Adrenal gland (tissue), 12 donors: ENCODE measurements around the gene ZSCAN5B. TPM values are rescaled to one million over a fixed set of nuclear protein-coding genes. Genes with fewer than 3 reads are reported as not detected.
"Not testable (repeated sequence)": the region's sequence is repeated elsewhere in the genome, so short reads cannot be mapped to it uniquely, and the experiment has no call there.

Source experiments
- DNase-seq, 7 donors: peaks; one replicate each; pipeline ENCODE4 v3.0.0-alpha.2; 2019 to 2020
- H3K27ac ChIP-seq, 5 donors: fragments of 200-600 bp; sonication (generic) in 4 of 5; 1 replicate in 3 of 5; 2 replicates in 2 of 5; pipeline versions ENCODE4 v1.5.1 to v1.8.0; 2016 to 2020; ENCODE audit warnings: mild to moderate bottlenecking in 1 of 5
- H3K27me3 ChIP-seq: fragments of 200-600 bp; 2 replicates; pipeline ENCODE4 v1.8.0; 2021
- H3K36me3 ChIP-seq, 2 donors: fragments of 200-600 bp; replicated peaks in 1 of 2; 1 replicate in 1 of 2; 2 replicates in 1 of 2; pipeline versions ENCODE4 v1.5.1 to v1.8.0; 2018 to 2022
- H3K4me1 ChIP-seq, 2 donors: fragments of 200-600 bp; replicated peaks in 1 of 2; 1 replicate in 1 of 2; 2 replicates in 1 of 2; pipeline versions ENCODE4 v1.5.1 to v1.8.0; 2018 to 2021
- H3K4me3 ChIP-seq, 4 donors: fragments of 200-600 bp; sonication (generic) in 3 of 4; one replicate each; pipeline ENCODE4 v1.5.1; 2016 to 2018
- H3K9me3 ChIP-seq, 3 donors: fragments of 200-600 bp; sonication (generic) in 1 of 3; replicated peaks in 1 of 3; 1 replicate in 2 of 3; 2 replicates in 1 of 3; pipeline versions ENCODE4 v1.5.1 to v1.8.0; 2016 to 2021
- CTCF ChIP-seq, 6 experiments: fragments of 450-650 bp in 4 of 6; fragments of 200-600 bp in 2 of 6; sonication (generic) in 1 of 6; IDR thresholded peaks; 1 replicate in 5 of 6; 2 replicates in 1 of 6; pipeline versions ENCODE4 v1.5.1 to v1.8.0; 2016 to 2021; ENCODE audit warnings: antibody characterized with exemption in 6 of 6, mild to moderate bottlenecking in 2 of 6, moderate library complexity in 1 of 6
- POLR2A ChIP-seq, 2 donors: fragments of 450-650 bp; IDR thresholded peaks; one replicate each; pipeline ENCODE4 v1.6.1; 2017; ENCODE audit warnings: antibody characterized with exemption in 2 of 2, mild to moderate bottlenecking in 2 of 2, moderate library complexity in 1 of 2
- WGBS, 4 donors: extraction: QIAGEN DNeasy Blood & Tissue Kit in 2 of 4; methylation state at CpG; one replicate each; pipeline versions ENCODE4 v1.1.5 to v1.1.7; 2013 to 2017; 5-methylcytosine and 5-hydroxymethylcytosine counted together
- intact Hi-C, 2 donors: fragments of 100-400 bp; cut with DNase I; formaldehyde crosslinking; loops; one replicate each; pipeline versions ENCODE4 v1.14.1 to v1.15.0; 2022 to 2023
- polyA plus RNA-seq, 3 donors: library from polyadenylated mRNA; stranded (reverse); fragments of 200-250 nt in 2 of 3; fragments of 350-450 nt in 1 of 3; fragmentation: Illumina TruSeq in 1 of 3; extraction: RNeasy Lipid Tissue Mini Kit (QIAGEN cat#74804) in 1 of 3; gene quantifications; one replicate each; pipeline ENCODE4 v1.2.3, GENCODE V29; 2013 to 2014
- total RNA-seq, 9 donors: library from RNA; depleted of rRNA in 4 of 9; stranded (reverse); fragments of >200 nt in 4 of 9; fragments of 120-200 nt in 1 of 9; fragmentation: NEBNext Ultra II Directional in 1 of 9; extraction: Animal tissue kit (Norgen Biotek cat#: 25700) in 1 of 9; gene quantifications; one replicate each; pipeline versions ENCODE4 v1.1.0 to v1.2.4, GENCODE V29; 2013 to 2023
- donor health status: healthy with polysubstance abuse.
- donor health status: Bipolar disorder and iron deficiency.
- donor health status: DM: yes; HTN: yes; CAD: no.
- donor health status: DM: no; HTN: no; CAD: no.
- donor health status: DM: no; HTN: no; CAD: no.
- donor health status: DM: yes; HTN: yes; CAD: no.

The ZSCAN5B gene
- total and polyA plus RNA-seq, 12 donors: 0.09 to 0.19 (median 0.12) TPM; not detected in 8

GRCh38 chr19:56211718-56212117 is 14.1 kb upstream of the ZSCAN5B start:
- intact Hi-C loops: no loop called here
- TF ChIP-seq POLR2A (IDR thresholded peaks at IDR 0.05): no peak
- TF ChIP-seq CTCF (IDR thresholded peaks at IDR 0.05): no peak
- Histone ChIP-seq H3K4me3 (no peak overlapping the region), H3K4me1 (no peaks in the 10 kb centered on the region), H3K9me3 (no peaks in the 10 kb centered on the region), H3K36me3 (no peaks in the 10 kb centered on the region), H3K27me3 (no peaks in the 10 kb centered on the region), H3K27ac (no peak overlapping the region)
- 58 to 70% (median 63%) methylated on average over 4 of the region's 4 CpGs for WGBS, 4 donors
- DNase-seq: no peak

DNA sequence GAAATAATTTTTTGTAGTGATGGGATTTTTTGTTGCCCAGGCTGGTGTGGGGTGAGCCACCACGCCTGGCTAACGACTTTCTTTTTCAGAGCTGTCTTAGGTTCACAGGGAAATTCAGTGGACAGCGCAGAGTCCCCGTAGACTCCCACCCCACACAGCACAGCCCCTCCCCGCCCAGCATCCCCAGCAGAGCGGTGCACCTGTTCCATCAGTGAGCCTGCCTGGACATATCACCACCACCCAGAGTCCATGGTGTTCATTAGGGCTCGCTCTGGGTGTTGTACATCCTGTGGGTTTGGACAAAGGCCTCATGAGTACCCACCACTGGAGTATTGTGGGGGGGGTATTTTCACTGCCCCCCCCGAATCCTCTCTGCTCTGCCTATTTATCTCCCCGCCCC is 12.5 kb upstream of the ZSCAN5B start:
- intact Hi-C loops, DNase-seq, H3K27me3 ChIP-seq, H3K36me3 ChIP-seq, H3K4me1 ChIP-seq, H3K27ac ChIP-seq, H3K4me3 ChIP-seq, H3K9me3 ChIP-seq: not testable (repeated sequence)
- 84 to 91% (median 88%) methylated on average over 8 to 9 of the region's 9 CpGs for WGBS, 4 donors

GRCh38 chr19:56209091-56209490 is 11.5 kb upstream of the ZSCAN5B start:
- 83 to 88% (median 86%) methylated on average over 12 of the region's 12 CpGs for WGBS, 4 donors
- no peaks in the 10 kb centered on the region for H3K4me1 ChIP-seq
- no peaks in the 10 kb centered on the region for H3K9me3 ChIP-seq
- no peaks in the 10 kb centered on the region for H3K36me3 ChIP-seq
- no peak overlapping the region for H3K27ac ChIP-seq
- TF ChIP-seq CTCF (IDR thresholded peaks at IDR 0.05) (no peak), POLR2A (IDR thresholded peaks at IDR 0.05) (no peak)
- intact Hi-C loops: no loop called here
- no peak overlapping the region for H3K4me3 ChIP-seq
- DNase-seq: no peak
- H3K27me3 ChIP-seq: no peaks in the 10 kb centered on the region

- H3K36me3 ChIP-seq, H3K9me3 ChIP-seq, H3K27me3 ChIP-seq, H3K4me3 ChIP-seq, H3K27ac ChIP-seq, DNase-seq, H3K4me1 ChIP-seq, intact Hi-C loops: not testable (repeated sequence)
- 58 to 96% (median 83%) methylated on average over 4 to 5 of the region's 5 CpGs for WGBS, 4 donors
Measured at GRCh38 chr19:56207581-56207980, 10.0 kb upstream of the ZSCAN5B start.

- no peaks in the 10 kb centered on the region for H3K4me1 ChIP-seq
- WGBS, 4 donors: 66 to 73% (median 68%) methylated on average over 3 of the region's 3 CpGs
- no peak for DNase-seq
- TF ChIP-seq POLR2A (IDR thresholded peaks at IDR 0.05): no peak
- no peaks in the 10 kb centered on the region for H3K9me3 ChIP-seq
- H3K4me3 ChIP-seq: no peak within 1 kb of the TSS
- intact Hi-C loops: no loop called here
- H3K27ac ChIP-seq: no peak within 1 kb of the TSS
- no peaks in the 10 kb centered on the region for H3K36me3 ChIP-seq
- H3K27me3 ChIP-seq: no peaks in the 10 kb centered on the region
Measured at GRCh38 chr19:56201973-56202372, 4.4 kb upstream of the ZSCAN5B start, which contains the start of gene ZSCAN5C. Gene ZSCAN5C, plus strand, starts transcription at chr19:56202273. Its CDS starts 3,641 bp downstream, at chr19:56205914.

DNA sequence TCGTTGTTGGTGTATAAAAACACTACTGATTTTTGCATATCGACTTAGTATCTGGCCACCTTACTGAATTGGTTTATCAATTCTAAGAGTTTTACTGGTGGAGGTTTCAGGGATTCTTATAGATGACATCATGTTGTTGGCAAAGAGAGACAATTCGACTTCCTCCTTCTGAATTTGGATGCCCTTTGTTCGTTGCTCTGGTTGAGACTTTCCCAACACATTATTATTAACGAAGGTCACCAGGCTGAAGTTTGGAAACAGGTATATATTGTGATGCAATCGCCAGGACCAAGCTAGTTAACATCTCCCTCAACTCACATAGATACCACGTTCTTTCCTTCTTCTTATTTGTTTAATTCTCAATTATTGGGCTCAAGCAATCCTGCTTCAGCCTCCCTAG is 2.1 kb upstream of the ZSCAN5B start:
- DNase-seq: no peak
- no peaks in the 10 kb centered on the region for H3K27me3 ChIP-seq
- H3K4me1 ChIP-seq: no peaks in the 10 kb centered on the region
- TF ChIP-seq CTCF (IDR thresholded peaks at IDR 0.05) (no peak), POLR2A (IDR thresholded peaks at IDR 0.05) (no peak)
- H3K9me3 ChIP-seq: no peaks in the 10 kb centered on the region
- H3K36me3 ChIP-seq: no peaks in the 10 kb centered on the region
- H3K4me3 ChIP-seq: no peak overlapping the region
- WGBS, 4 donors: 66 to 78% (median 74%) methylated on average over 6 to 7 of the region's 7 CpGs
- intact Hi-C loops: no loop called here
- no peak overlapping the region for H3K27ac ChIP-seq
